ENCODE results near the gene SLC8A1. TPM values are rescaled to one million over a fixed set of nuclear protein-coding genes. Genes with fewer than 3 reads are reported as not detected.

Gene SLC8A1
- total RNA-seq, 2 donors from 2014 or later, result 4.7 to 6.3 TPM

DNA sequence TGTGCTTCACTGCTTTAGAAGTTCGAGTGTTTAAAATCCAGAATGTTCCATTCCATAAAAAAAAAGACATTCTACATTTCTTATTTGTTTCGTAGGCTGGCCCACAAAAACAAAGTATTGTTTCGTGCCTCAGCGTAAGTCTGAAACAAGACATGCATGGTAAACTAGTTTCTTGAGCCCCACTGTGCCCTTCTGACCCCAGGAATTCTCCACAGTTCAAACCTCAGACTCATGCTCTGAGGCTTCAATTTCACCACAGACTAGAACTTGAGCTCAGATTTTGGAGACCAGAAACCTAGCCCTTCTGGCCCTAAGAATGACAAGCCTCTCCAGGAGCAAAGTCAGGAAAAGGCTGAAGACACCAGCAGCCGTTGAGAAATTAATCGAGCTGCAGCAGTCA lies 151.5 kb downstream of the SLC8A1 start:
- no peaks in the 10 kb centered on the region for H3K27me3 Mint-ChIP-seq (ENCODE audit: insufficient read depth)

DNA sequence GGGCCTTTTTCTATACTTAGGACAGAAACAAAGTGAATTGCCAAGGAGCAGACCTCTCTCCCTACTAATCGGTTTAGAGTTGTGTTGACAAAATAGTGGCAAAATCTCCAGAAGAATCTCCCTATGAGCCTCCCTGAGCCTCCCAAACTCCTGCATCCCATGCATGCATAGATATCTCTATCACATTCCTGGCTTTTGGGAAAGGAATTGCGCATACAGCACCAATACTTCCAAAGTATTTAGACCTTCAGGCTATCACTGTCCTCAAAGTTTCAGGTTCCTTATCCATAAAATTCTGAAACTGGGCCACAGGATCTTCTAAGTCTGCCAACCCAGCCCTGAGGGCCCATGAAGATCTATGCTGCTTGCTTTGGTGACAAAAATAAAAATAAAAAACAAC lies 152.1 kb downstream of the SLC8A1 start:
- H3K36me3 Mint-ChIP-seq (ENCODE audit: low read depth), result no peaks in the 10 kb centered on the region
- Histone ChIP-seq H3K4me1 (ENCODE audit: control insufficient read depth, insufficient read depth, low read length) (no peaks in the 10 kb centered on the region), H3K27ac (ENCODE audit: low read depth, low read length) (no peak overlapping the region), H3K9ac (ENCODE audit: extremely low read depth, low read length, poor library complexity, severe bottlenecking) (no peak overlapping the region), H3K27me3 (ENCODE audit: control insufficient read depth, insufficient read depth, low read length, poor library complexity, severe bottlenecking) (no peaks in the 10 kb centered on the region), H3K36me3 (ENCODE audit: control insufficient read depth, insufficient read depth, low read length) (no peaks in the 10 kb centered on the region), H3K9me3 (ENCODE audit: control insufficient read depth, low read length) (no peaks in the 10 kb centered on the region), H3K4me3 (ENCODE audit: low read length) (no peak overlapping the region)
- no peak for DNase-seq
- no peak overlapping the region for H3K4me3 Mint-ChIP-seq
- no peak overlapping the region for H3K27ac Mint-ChIP-seq
- 90 to 93% methylated on average over 1 to 2 of the region's 2 CpGs for WGBS, 2 experiments (ENCODE audit: insufficient coverage in 1 of 2, insufficient read length in 1 of 2)
- H3K9me3 Mint-ChIP-seq, result no peaks in the 10 kb centered on the region
- H3K4me1 Mint-ChIP-seq, result peaks cover 5% of the 10 kb centered on the region
- no peaks in the 10 kb centered on the region for H3K27me3 Mint-ChIP-seq (ENCODE audit: insufficient read depth)
- TF ChIP-seq, protein P1, sequence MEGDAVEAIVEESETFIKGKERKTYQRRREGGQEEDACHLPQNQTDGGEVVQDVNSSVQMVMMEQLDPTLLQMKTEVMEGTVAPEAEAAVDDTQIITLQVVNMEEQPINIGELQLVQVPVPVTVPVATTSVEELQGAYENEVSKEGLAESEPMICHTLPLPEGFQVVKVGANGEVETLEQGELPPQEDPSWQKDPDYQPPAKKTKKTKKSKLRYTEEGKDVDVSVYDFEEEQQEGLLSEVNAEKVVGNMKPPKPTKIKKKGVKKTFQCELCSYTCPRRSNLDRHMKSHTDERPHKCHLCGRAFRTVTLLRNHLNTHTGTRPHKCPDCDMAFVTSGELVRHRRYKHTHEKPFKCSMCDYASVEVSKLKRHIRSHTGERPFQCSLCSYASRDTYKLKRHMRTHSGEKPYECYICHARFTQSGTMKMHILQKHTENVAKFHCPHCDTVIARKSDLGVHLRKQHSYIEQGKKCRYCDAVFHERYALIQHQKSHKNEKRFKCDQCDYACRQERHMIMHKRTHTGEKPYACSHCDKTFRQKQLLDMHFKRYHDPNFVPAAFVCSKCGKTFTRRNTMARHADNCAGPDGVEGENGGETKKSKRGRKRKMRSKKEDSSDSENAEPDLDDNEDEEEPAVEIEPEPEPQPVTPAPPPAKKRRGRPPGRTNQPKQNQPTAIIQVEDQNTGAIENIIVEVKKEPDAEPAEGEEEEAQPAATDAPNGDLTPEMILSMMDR (conservative IDR thresholded peaks at IDR 0.05), result no peak

More for the DNA sequence above, 151.5 kb downstream of the SLC8A1 start:
- WGBS, 2 experiments (ENCODE audit: insufficient coverage in 1 of 2, insufficient read length in 1 of 2), result 71 to 77% methylated on average over 4 to 6 of the region's 6 CpGs
- DNase-seq, result no peak
- TF ChIP-seq, protein P1 (conservative IDR thresholded peaks at IDR 0.05), result no peak
- H3K4me1 Mint-ChIP-seq, result peaks cover 5% of the 10 kb centered on the region
- Histone ChIP-seq H3K4me3 (ENCODE audit: low read length) (no peak overlapping the region), H3K4me1 (ENCODE audit: control insufficient read depth, insufficient read depth, low read length) (no peaks in the 10 kb centered on the region), H3K27me3 (ENCODE audit: control insufficient read depth, insufficient read depth, low read length, poor library complexity, severe bottlenecking) (no peaks in the 10 kb centered on the region), H3K9me3 (ENCODE audit: control insufficient read depth, low read length) (no peaks in the 10 kb centered on the region), H3K36me3 (ENCODE audit: control insufficient read depth, insufficient read depth, low read length) (no peaks in the 10 kb centered on the region), H3K9ac (ENCODE audit: extremely low read depth, low read length, poor library complexity, severe bottlenecking) (no peak overlapping the region), H3K27ac (ENCODE audit: low read depth, low read length) (no peak overlapping the region)
- H3K9me3 Mint-ChIP-seq, result no peaks in the 10 kb centered on the region
- peak overlapping the region; percentile 19 for H3K27ac Mint-ChIP-seq
- no peak overlapping the region for H3K4me3 Mint-ChIP-seq
- no peaks in the 10 kb centered on the region for H3K36me3 Mint-ChIP-seq (ENCODE audit: low read depth)

DNA sequence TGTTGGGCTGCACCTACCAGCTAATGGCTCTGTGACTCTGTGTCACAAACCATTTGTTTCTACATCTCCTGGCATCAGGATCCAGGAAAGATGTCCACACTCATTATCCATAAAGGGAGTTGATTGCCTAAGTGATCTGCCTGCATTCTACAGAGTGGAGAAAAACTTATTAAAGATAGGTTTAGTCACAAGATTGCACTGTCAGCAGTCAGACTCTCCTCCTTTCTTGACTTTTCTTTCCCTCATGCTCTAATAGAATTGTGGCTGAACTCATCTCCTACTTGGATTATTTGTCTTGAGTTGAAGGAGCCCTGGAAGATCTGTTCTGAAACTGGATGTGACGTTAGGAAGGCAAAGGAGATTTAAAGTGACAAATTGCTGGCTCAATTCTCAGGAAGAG lies 152.7 kb downstream of the SLC8A1 start:
- TF ChIP-seq, protein P1 (conservative IDR thresholded peaks at IDR 0.05), result no peak
- 88 to 90% methylated on average over 1 of the region's 1 CpG for WGBS, 2 experiments (ENCODE audit: insufficient coverage in 1 of 2, insufficient read length in 1 of 2)
- no peak for DNase-seq
- H3K4me3 Mint-ChIP-seq, result no peak overlapping the region
- no peaks in the 10 kb centered on the region for H3K4me1 ChIP-seq (ENCODE audit: control insufficient read depth, insufficient read depth, low read length)
- no peaks in the 10 kb centered on the region for H3K36me3 Mint-ChIP-seq (ENCODE audit: low read depth)
- no peak overlapping the region for H3K4me3 ChIP-seq (ENCODE audit: low read length)
- no peaks in the 10 kb centered on the region for H3K27me3 ChIP-seq (ENCODE audit: control insufficient read depth, insufficient read depth, low read length, poor library complexity, severe bottlenecking)
- no peaks in the 10 kb centered on the region for H3K27me3 Mint-ChIP-seq (ENCODE audit: insufficient read depth)
- no peak overlapping the region for H3K27ac ChIP-seq (ENCODE audit: low read depth, low read length)
- H3K9ac ChIP-seq (ENCODE audit: extremely low read depth, low read length, poor library complexity, severe bottlenecking), result no peak overlapping the region
- peaks cover 1% of the 10 kb centered on the region for H3K4me1 Mint-ChIP-seq
- no peak overlapping the region for H3K27ac Mint-ChIP-seq
- H3K9me3 Mint-ChIP-seq, result no peaks in the 10 kb centered on the region
- H3K9me3 ChIP-seq (ENCODE audit: control insufficient read depth, low read length), result no peaks in the 10 kb centered on the region
- no peaks in the 10 kb centered on the region for H3K36me3 ChIP-seq (ENCODE audit: control insufficient read depth, insufficient read depth, low read length)
